T-helper 17 cell (primary cell): ENCODE results near the gene SLC15A1. TPM values are rescaled to one million over a fixed set of nuclear protein-coding genes. Genes with fewer than 3 reads are reported as not detected.

Experiments used
- ATAC-seq: fragments of 150-1000 bp; cut with Tn5 transposase; 2 replicates; pipeline ENCODE4 v1.10.0; 2021; ENCODE audit warnings: mild to moderate bottlenecking, moderate library complexity
- DNase-seq, 3 donors: peaks; one replicate each; pipeline versions ENCODE4 v3.0.0 to v3.0.0-alpha.2; 2020 to 2021
- H3K9me3 ChIP-seq: one replicate; pipeline ENCODE4 v1.7.0; 2013; ENCODE audit warnings: low read length, mild to moderate bottlenecking; ENCODE audit not compliant: control insufficient read depth, poor library complexity, severe bottlenecking
- H3K27ac Mint-ChIP-seq: one replicate; pipeline ENCODE4 v1.8.0; 2022; ENCODE audit warnings: mild to moderate bottlenecking, moderate library complexity, mixed read lengths
- H3K27me3 Mint-ChIP-seq: one replicate; pipeline ENCODE4 v1.8.0; 2022; ENCODE audit warnings: mixed read lengths
- H3K36me3 Mint-ChIP-seq: one replicate; pipeline ENCODE4 v1.8.0; 2022; ENCODE audit warnings: low read depth, mixed read lengths
- H3K4me1 Mint-ChIP-seq: one replicate; pipeline ENCODE4 v1.8.0; 2022; ENCODE audit warnings: mild to moderate bottlenecking, mixed read lengths
- H3K4me3 Mint-ChIP-seq: one replicate; pipeline ENCODE4 v1.8.0; 2022; ENCODE audit warnings: mild to moderate bottlenecking, moderate library complexity, mixed read lengths
- total RNA-seq, 4 donors: library from RNA in 2 of 4; stranded (reverse) in 2 of 4; gene quantifications; one replicate each; pipeline ENCODE4 v1.2.3 and lab custom pipeline; 2022 to 2026

SLC15A1 gene
- total RNA-seq, 2 donors from 2014 or later, result not detected

DNA sequence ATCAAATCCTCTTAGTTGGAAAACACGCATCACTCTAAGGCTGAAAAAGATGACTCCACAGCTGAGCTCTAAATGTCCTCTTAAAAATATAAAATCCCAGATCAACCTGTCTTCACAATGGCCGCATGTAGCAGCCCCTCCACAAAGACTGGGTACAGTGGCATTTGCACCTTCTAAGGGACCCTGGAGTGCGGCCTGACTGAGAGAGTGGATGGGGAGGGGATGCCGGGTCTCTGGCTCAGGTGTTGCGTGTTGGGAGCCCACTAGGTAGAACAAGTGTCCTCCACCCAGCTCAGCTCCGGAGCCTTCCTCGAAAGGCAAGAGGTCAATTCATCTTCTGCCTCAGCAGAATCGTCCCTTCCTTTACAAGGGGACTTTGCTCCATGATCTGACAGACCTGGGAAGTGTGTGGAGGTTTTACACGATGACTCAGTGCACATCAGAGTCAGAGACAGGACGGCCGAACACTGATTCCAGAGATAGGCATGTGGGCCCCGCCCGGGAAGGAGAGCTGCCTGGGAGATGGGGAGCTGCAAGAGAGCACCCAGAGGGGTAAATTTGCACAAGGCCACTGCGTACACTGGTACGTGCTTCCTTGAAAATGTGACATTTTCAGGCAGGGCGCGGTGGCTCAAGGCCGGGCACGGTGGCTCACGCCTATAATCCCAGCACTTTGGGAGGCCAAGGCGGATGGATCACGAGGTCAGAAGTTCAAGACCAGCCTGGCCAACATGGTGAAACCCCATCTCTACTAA, 23.5 kb upstream of the SLC15A1 start:
- no peaks in the 10 kb centered on the region for H3K9me3 ChIP-seq
- Mint-ChIP-seq H3K36me3 (peaks cover 4% of the 10 kb centered on the region), H3K27me3 (peaks cover 36% of the 10 kb centered on the region), H3K4me1 (no peaks in the 10 kb centered on the region), H3K4me3 (no peak overlapping the region), H3K27ac (no peak overlapping the region)
- ATAC-seq, result no peak
- no peak for DNase-seq

DNA sequence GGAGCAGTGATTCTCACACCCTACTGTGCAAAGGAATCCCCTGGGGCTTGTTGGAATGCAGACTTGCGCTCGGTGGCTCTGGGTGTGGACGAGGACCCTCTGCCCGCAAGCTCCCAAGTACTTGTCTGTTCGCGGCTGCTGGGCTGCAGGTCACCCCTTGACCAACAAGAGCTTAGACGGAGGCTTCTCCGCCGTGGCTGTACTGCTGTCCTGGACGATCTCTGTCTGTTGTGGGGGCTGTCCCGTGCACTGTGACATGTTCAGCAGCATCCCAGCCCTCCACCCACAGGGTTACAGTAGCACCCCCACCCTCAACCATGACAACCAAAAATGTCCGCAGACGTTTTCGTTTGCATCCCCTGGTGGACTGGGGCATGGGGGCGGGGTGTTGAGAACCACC, 22.9 kb upstream of the SLC15A1 start:
- DNase-seq (no peak), ATAC-seq (no peak)
- no peaks in the 10 kb centered on the region for H3K9me3 ChIP-seq
- H3K27ac Mint-ChIP-seq, result no peak overlapping the region
- H3K4me3 Mint-ChIP-seq, result no peak overlapping the region
- H3K27me3 Mint-ChIP-seq, result peaks cover 34% of the 10 kb centered on the region
- peaks cover 4% of the 10 kb centered on the region for H3K36me3 Mint-ChIP-seq
- H3K4me1 Mint-ChIP-seq, result no peaks in the 10 kb centered on the region

DNA sequence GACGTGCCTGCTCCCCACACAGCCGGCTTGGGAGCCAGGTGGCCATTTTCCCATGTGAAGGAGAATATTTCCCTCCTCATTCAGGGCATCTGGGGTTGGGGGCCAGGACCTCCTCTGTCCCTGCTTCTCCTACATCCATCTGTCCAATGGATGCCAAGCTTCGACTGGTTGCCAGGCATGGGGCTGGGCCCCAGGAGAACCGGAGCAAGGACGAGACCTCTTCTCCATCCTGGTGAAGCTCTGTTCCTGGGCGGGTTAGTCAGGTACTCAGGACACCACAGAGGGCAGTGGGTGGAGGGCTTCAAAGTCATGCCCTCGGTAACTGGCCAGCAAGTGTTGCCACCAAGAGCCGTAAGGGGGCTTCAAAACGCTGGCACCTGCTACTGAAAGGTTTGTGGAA, 22.3 kb upstream of the SLC15A1 start:
- Mint-ChIP-seq H3K4me1 (no peaks in the 10 kb centered on the region), H3K4me3 (no peak overlapping the region), H3K27me3 (peaks cover 34% of the 10 kb centered on the region), H3K27ac (no peak overlapping the region), H3K36me3 (peaks cover 4% of the 10 kb centered on the region)
- no peaks in the 10 kb centered on the region for H3K9me3 ChIP-seq
- DNase-seq, result no peak
- no peak for ATAC-seq

DNA sequence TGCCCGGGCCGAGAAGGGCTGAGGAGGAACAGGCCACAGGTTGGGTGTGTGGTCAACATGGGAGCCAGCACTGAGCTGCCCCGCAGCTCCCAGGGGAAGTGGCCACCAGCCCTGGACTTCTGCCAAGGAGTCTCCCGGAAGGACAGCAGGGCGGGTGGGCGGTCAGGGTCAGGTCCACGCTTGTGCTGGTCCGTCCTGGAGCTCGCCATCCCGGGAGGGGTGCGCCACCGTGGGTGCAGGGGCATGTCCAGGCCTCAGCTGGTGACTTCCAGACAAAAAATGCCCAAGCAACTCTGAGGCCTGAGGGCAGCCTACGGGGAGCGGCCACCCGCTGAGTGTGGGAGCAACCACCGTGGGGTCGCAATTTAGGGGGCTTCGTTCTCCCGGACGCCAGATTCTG, 21.4 kb upstream of the SLC15A1 start:
- peaks cover 28% of the 10 kb centered on the region for H3K27me3 Mint-ChIP-seq
- H3K27ac Mint-ChIP-seq, result no peak overlapping the region
- H3K4me3 Mint-ChIP-seq, result no peak overlapping the region
- H3K9me3 ChIP-seq, result no peaks in the 10 kb centered on the region
- H3K36me3 Mint-ChIP-seq, result peaks cover 4% of the 10 kb centered on the region
- H3K4me1 Mint-ChIP-seq, result no peaks in the 10 kb centered on the region
- DNase-seq (no peak), ATAC-seq (no peak)

DNA sequence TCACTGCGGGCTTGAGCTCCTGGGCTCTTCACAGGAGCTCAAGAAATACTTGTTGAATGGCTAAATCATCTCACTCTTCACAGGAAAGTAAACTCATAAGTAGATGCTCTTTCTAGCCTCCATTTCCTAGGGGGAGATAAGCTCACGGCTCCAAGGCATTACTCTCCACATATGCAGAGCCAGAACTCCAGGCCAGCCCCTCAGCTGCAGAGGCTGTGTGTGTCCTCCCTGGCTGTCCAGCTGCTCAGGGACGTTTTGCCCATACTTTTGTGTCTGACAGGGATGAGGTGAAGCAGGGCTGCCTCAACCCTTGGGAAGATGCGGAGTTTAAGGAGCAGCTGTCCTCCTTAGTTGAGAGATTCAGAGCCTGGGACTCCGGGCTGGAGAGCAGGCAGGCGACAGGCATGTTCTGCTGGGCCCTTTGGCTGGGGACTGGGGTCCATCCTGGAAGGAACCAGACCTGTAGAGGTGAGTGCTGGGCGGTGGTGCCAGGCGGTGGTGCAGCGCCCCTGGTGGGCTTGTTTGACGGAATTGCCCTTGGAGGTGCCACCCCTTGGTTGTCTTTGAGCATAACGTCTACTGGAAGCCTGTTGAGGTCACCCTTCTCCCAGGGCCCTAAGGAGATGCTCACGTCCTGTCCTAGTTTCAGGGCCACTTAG, 20.5 kb upstream of the SLC15A1 start:
- no peak overlapping the region for H3K4me3 Mint-ChIP-seq
- no peak for ATAC-seq
- no peak for DNase-seq
- H3K9me3 ChIP-seq, result no peaks in the 10 kb centered on the region
- H3K27ac Mint-ChIP-seq, result no peak overlapping the region
- no peaks in the 10 kb centered on the region for H3K4me1 Mint-ChIP-seq
- H3K36me3 Mint-ChIP-seq, result peaks cover 3% of the 10 kb centered on the region
- H3K27me3 Mint-ChIP-seq, result peaks cover 18% of the 10 kb centered on the region

DNA sequence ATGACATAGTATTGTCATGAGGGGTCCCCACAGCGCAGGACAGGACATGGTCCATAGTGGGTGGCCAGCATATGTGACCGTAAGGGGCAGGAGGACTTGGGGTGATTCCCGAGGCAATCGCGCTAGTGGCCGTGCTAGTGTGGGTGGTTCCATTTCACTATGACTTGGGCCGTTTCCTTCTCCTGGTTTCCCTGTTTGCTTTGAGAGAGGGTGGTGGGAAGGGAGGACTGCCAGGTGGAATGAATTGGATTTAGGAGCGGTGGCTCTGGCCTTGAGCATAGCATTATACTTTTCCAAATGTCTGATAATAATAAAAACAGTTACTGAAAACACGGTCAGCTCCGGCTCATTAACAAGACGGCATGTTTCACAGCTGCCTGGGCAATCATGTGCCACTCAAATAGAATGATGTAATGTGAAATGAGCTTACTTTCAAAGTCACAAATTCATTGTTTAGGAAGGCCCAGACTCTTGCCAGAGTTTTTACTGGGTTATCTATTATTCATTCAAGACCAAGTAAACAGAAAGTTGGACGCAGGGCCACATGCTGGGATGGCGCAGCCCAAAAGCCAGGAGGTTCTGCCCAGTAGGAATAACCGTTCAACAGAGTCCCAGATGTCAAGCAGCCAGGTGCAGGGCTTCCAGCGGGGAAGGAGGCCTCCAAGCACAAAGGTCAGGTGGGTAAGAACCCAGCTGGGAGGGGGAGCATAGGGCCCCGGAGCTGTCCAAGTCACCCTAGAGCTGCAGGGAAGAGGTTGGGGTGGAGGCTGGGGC, 19.6 kb upstream of the SLC15A1 start:
- peaks cover 2% of the 10 kb centered on the region for H3K36me3 Mint-ChIP-seq
- no peaks in the 10 kb centered on the region for H3K9me3 ChIP-seq
- peaks cover 14% of the 10 kb centered on the region for H3K27me3 Mint-ChIP-seq
- no peaks in the 10 kb centered on the region for H3K4me1 Mint-ChIP-seq
- H3K4me3 Mint-ChIP-seq, result no peak overlapping the region
- DNase-seq, result no peak
- ATAC-seq, result no peak
- H3K27ac Mint-ChIP-seq, result no peak overlapping the region

DNA sequence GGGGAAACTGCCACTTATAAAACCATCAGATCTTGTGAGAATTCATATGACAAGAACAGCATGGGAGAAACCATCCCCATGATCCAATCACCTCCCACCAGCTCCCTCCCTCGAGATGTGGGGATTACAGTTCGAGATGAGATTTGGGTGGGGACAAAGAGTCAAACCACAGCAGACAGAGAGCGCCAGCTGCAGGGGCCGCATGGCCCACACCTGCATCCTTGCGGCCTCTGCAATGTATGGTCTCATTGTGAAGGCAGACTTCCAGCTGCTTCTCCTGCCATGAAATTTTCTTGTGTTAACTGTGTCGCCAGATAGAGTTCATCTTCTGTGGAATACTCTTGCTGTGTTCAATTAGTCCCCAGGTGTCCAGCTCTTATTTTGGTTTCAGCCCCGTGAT, 17.3 kb upstream of the SLC15A1 start:
- Mint-ChIP-seq H3K27me3 (peaks cover 17% of the 10 kb centered on the region), H3K4me3 (no peak overlapping the region), H3K36me3 (peaks cover 2% of the 10 kb centered on the region), H3K4me1 (no peaks in the 10 kb centered on the region), H3K27ac (no peak overlapping the region)
- H3K9me3 ChIP-seq, result no peaks in the 10 kb centered on the region
- DNase-seq (no peak), ATAC-seq (no peak)

DNA sequence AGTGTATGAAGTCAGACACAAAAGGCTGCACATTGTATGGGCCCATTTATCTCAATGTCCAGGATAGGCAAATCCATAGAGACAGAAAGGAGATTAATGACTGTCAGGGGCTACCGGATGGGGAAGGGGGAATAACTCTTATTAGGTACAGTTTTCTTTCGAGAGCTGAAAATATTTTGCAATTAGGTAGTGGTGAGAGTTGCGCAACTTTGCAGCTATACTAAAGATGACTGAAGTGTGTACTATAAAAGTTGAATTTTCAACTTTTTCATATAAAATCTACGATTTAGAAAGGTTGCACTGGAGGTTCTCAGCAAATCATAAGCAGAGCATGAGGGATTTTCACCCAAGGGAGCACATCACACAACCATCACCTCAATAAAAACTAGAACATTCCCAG, 16.1 kb upstream of the SLC15A1 start:
- no peak overlapping the region for H3K27ac Mint-ChIP-seq
- peaks cover 17% of the 10 kb centered on the region for H3K27me3 Mint-ChIP-seq
- DNase-seq, result no peak
- ATAC-seq, result no peak
- H3K36me3 Mint-ChIP-seq, result peaks cover 2% of the 10 kb centered on the region
- H3K4me3 Mint-ChIP-seq, result no peak overlapping the region
- no peaks in the 10 kb centered on the region for H3K9me3 ChIP-seq
- H3K4me1 Mint-ChIP-seq, result no peaks in the 10 kb centered on the region

DNA sequence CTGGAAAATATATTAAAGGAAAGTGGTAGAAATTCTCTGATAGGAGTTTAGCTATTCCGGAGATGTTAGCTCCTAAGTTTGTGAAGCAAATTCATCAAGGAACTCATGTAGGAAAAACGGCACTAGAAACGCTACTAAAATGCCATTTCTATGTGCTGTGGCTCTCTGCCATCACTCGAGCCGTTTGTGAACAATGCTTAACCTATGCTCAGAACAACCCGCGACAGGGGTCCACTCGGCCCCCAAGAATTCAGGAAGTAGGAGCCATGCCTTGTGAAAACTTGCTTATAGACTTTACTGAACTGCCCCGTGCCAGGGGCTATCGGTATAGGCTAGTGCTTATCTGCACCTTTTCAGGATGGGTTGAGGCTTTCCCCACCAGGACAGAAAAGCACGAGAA, 14.2 kb upstream of the SLC15A1 start:
- H3K9me3 ChIP-seq, result no peaks in the 10 kb centered on the region
- H3K4me1 Mint-ChIP-seq, result no peaks in the 10 kb centered on the region
- ATAC-seq (no peak), DNase-seq (no peak)
- H3K4me3 Mint-ChIP-seq, result no peak overlapping the region
- H3K27ac Mint-ChIP-seq, result no peak overlapping the region
- H3K27me3 Mint-ChIP-seq, result peaks cover 16% of the 10 kb centered on the region
- H3K36me3 Mint-ChIP-seq, result peaks cover 2% of the 10 kb centered on the region

DNA sequence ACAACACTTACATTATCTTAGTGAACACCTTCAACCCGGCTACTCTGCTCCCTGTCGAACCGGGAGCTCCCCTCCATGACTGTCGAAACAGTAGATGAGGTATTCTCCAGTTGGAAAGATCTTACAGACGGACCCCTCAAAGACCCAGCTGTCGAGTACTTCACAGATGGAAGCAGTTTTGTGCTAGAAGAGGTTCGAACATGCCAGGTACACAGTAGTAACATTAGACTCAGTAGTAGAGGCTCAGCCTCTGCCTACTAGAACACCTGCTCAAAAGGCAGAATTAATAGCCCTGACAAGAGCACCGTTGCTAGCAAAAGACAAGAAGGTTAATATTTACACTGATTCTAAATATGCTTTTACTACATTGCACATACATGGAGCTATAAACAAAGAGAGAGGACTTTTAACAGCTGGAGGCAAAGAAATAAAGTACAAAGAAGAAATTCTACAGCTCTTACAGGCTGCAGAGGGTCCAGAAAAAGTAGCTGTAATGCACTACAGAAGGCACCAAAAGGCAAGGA, 13.6 kb upstream of the SLC15A1 start:
- peaks cover 12% of the 10 kb centered on the region for H3K27me3 Mint-ChIP-seq
- no peak overlapping the region for H3K4me3 Mint-ChIP-seq
- ATAC-seq (no peak), DNase-seq (no peak)
- no peaks in the 10 kb centered on the region for H3K36me3 Mint-ChIP-seq
- H3K27ac Mint-ChIP-seq, result no peak overlapping the region
- H3K4me1 Mint-ChIP-seq, result no peaks in the 10 kb centered on the region
- no peaks in the 10 kb centered on the region for H3K9me3 ChIP-seq

DNA sequence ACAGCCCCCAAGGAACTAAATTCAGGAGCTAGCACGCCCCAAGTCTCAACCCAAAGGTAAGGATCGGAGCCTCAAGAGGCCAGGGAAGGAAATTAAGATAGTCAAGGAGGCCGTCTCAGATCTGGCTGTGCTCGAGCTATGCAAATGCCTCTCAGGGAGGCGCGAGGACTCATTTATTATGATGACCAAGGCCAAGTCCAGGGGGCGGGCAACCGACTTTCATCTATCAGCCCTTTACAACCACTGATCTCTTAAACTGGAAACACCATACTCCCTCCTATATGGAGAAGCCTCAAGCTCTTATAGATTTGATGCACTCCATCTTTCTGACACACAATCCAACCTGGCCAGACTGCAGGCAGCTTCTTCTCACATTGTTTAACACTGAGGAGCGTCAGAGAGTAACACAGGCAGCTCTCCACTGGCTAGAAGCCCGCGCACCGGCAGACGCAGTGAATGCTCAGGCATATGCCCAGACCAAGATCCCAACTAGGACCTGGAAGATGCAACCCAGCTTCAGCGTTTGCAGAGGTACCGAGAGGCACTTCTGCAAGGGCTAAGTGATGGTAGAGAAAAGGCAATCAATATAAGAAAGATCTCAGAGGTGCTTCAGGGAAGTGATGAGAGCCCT, 9.6 kb upstream of the SLC15A1 start:
- Mint-ChIP-seq H3K4me3 (no peak overlapping the region), H3K27ac (no peak overlapping the region), H3K4me1 (no peaks in the 10 kb centered on the region), H3K27me3 (peaks cover 12% of the 10 kb centered on the region), H3K36me3 (no peaks in the 10 kb centered on the region)
- no peak for ATAC-seq
- no peaks in the 10 kb centered on the region for H3K9me3 ChIP-seq
- DNase-seq, result no peak

DNA sequence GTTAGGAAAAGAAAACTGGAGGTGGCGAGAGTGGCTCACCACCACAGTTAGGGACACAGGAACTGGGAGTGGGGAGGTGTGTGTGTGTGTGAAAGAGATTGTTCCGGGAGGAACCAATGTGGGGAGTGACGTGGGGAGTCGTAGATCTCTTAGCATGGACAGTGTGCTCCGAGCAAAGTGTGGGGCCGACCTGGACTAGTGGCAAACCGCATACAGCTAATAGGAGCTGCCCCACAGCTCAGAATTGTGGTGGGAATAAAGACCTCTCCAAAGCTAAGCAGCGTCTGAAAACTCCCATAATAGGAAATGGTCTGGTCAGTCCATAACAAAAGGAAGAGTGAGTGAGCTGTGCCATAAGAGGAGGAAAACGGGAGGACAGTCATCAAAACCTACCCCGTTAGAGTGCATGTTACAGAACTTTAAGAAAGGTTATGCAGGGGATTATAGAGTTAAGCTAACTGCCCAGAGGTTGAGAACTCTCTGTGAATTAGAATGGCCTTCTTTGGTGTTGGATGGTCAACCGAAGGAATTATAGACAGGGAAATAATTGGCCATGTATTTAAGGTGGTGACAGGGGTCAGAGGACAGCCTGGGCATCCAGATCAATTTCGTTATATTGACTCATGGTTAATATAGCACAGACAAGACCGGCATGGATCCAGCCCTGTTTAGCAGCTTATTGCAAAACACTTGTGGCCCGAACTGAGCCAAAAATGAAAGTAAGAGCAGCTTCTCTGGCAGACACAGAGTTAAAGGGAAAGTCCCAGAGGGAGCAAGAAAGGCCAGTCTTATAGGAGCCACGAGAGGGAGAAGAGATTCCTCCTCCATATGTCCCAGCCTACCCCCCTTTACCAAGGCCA, 8.9 kb upstream of the SLC15A1 start:
- ATAC-seq (no peak), DNase-seq (no peak)
- Mint-ChIP-seq H3K36me3 (peaks cover 2% of the 10 kb centered on the region), H3K4me3 (no peak overlapping the region), H3K4me1 (no peaks in the 10 kb centered on the region), H3K27ac (no peak overlapping the region), H3K27me3 (peaks cover 16% of the 10 kb centered on the region)
- no peaks in the 10 kb centered on the region for H3K9me3 ChIP-seq
